ENCODE data around the gene PRRC2C. TPM values are rescaled to one million over a fixed set of nuclear protein-coding genes. Genes with fewer than 3 reads are reported as not detected.
A peak's percentile ranks its signal among the peaks of the same experiment; 100 is the strongest.

PRRC2C gene
- total and polyA plus RNA-seq, 2 experiments from 2014 or later, result 70.0 to 83.3 TPM

DNA sequence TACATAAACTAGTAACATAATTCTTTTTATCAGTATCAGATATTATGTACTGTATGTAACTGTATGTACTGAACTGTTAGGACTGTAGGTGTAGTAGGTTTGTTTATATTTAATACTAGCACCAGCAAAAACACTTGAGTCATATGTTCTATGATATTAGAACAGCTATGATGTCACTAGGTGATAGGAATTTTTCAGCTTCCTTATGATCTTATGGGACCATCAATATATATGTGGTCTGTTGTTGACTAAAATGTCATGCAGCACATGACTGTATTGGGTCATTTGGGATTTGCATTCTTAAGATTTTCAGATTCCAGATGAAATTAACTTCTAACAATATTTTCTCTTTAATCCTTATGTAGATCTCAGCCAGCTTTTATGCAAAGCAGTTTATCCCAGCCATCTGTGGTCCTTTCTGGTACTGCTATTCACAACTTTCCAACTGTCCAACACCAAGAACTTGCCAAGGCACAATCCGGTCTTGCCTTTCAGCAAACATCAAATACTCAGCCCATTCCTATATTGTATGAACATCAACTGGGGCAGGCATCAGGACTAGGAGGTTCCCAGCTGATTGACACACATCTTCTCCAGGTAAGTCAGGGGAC lies 98.4 kb downstream of the PRRC2C start:
- no peak for DNase-seq (ENCODE audit: low read depth in 1 of 2, low spot score in 1 of 2)
- Histone ChIP-seq H3K27me3 (no peaks in the 10 kb centered on the region), H3K4me1 (ENCODE audit: low read depth) (no peaks in the 10 kb centered on the region), H3K27ac (no peak overlapping the region), H3K36me3 (peaks cover 88% of the 10 kb centered on the region), H3K4me3 (no peak overlapping the region), H3K9me3 (ENCODE audit: low read depth) (no peaks in the 10 kb centered on the region)
- TF ChIP-seq, protein P1, sequence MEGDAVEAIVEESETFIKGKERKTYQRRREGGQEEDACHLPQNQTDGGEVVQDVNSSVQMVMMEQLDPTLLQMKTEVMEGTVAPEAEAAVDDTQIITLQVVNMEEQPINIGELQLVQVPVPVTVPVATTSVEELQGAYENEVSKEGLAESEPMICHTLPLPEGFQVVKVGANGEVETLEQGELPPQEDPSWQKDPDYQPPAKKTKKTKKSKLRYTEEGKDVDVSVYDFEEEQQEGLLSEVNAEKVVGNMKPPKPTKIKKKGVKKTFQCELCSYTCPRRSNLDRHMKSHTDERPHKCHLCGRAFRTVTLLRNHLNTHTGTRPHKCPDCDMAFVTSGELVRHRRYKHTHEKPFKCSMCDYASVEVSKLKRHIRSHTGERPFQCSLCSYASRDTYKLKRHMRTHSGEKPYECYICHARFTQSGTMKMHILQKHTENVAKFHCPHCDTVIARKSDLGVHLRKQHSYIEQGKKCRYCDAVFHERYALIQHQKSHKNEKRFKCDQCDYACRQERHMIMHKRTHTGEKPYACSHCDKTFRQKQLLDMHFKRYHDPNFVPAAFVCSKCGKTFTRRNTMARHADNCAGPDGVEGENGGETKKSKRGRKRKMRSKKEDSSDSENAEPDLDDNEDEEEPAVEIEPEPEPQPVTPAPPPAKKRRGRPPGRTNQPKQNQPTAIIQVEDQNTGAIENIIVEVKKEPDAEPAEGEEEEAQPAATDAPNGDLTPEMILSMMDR (IDR thresholded peaks at IDR 0.05; ENCODE audit: low read depth, low read length), result no peak

DNA sequence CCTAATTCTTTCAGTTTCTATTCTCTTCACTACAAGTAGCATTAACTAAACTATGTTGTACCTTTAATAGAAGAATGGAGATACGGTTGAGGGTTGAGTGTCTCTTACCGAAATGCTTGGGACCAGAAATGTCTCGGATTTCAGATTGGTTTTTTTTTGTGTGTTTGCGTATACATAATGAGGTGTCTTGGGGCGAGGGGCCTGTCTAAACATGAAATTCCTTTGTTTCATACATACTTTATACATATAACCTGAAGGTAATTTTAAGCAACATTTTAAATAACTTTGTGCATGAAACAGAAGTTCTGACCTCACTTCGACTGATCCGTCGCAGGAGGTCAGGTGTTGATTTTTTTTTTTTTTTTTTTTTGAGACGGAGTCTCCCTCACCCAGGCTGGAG lies 100.4 kb downstream of the PRRC2C start:
- H3K27ac ChIP-seq, result no peak overlapping the region
- H3K9me3 ChIP-seq (ENCODE audit: low read depth), result no peaks in the 10 kb centered on the region
- no peak for DNase-seq (ENCODE audit: low read depth in 1 of 2, low spot score in 1 of 2)
- no peak overlapping the region for H3K4me3 ChIP-seq
- no peaks in the 10 kb centered on the region for H3K4me1 ChIP-seq (ENCODE audit: low read depth)
- peaks cover 83% of the 10 kb centered on the region for H3K36me3 ChIP-seq
- no peaks in the 10 kb centered on the region for H3K27me3 ChIP-seq
- TF ChIP-seq, protein P1 (IDR thresholded peaks at IDR 0.05; ENCODE audit: low read depth, low read length), result no peak

DNA sequence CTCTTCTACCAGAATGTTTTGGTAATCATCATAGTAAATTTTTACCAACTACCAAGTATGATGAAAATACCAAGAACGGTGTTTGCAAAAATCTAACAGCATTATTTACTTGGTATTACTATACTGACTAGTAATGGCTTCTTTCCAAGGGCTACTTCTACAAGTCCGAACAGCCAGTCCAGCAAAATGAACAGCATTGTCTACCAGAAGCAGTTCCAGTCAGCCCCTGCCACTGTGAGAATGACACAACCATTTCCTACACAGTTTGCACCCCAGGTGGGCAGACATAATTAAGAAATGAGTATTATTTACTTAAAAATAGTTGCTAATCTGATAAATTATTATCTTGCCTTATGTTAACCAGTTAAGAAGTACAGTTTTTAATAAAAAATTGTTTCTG lies 102.9 kb downstream of the PRRC2C start:
- Histone ChIP-seq H3K4me1 (ENCODE audit: low read depth) (no peaks in the 10 kb centered on the region), H3K27me3 (no peaks in the 10 kb centered on the region), H3K4me3 (no peak overlapping the region), H3K36me3 (peaks cover 78% of the 10 kb centered on the region), H3K27ac (no peak overlapping the region), H3K9me3 (ENCODE audit: low read depth) (no peaks in the 10 kb centered on the region)
- TF ChIP-seq, protein P1 (IDR thresholded peaks at IDR 0.05; ENCODE audit: low read depth, low read length), result no peak
- no peak for DNase-seq (ENCODE audit: low read depth in 1 of 2, low spot score in 1 of 2)

DNA sequence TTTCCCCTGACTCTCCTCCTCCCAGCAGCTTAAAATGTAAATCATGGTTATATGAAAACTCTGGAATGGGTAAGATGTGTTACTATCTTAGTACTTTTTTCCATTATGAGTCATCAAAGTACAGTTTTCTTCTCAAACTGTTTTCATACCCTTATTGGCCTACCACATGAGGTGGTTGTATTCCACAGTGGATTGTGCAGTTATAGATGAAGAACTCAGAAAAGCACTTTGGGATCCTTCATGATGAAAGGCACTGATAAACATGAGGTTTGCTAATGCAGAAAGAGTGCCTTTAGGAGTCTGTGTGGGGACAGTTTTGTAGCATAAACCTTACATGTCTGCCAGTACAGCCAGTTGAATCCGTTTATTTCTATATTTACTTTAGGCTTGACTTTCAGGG lies 104.7 kb downstream of the PRRC2C start:
- peak in 1 of 2 donors; percentile 36 for DNase-seq (ENCODE audit: low read depth in 1 of 2, low spot score in 1 of 2)
- TF ChIP-seq, protein P1 (IDR thresholded peaks at IDR 0.05; ENCODE audit: low read depth, low read length), result no peak
- Histone ChIP-seq H3K27ac (no peak overlapping the region), H3K27me3 (no peaks in the 10 kb centered on the region), H3K36me3 (peaks cover 65% of the 10 kb centered on the region), H3K9me3 (ENCODE audit: low read depth) (no peaks in the 10 kb centered on the region), H3K4me1 (ENCODE audit: low read depth) (no peaks in the 10 kb centered on the region), H3K4me3 (no peak overlapping the region)

DNA sequence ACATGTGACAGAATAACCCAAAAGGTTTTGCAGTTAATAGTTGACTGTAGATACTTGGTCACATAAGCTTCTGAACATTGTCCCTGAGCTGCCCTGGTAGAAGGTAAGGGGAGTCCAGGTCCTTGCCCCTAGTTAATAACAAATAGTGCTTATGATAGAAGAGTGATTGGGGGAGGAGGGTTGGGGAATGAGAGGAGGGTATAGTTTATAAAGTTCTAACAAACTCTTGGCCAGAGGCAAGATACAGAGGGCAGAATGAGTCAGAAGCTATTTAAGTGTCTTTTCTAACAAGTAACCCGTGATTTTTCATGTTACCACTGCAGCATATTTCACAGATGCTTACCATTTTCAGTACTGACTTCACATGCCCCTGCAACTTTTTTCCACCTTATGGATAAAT lies 110.0 kb downstream of the PRRC2C start:
- no peak for DNase-seq (ENCODE audit: low read depth in 1 of 2, low spot score in 1 of 2)
- TF ChIP-seq, protein P1 (IDR thresholded peaks at IDR 0.05; ENCODE audit: low read depth, low read length), result no peak
- no peak overlapping the region for H3K4me3 ChIP-seq
- no peak overlapping the region for H3K27ac ChIP-seq
- no peaks in the 10 kb centered on the region for H3K9me3 ChIP-seq (ENCODE audit: low read depth)
- H3K36me3 ChIP-seq, result peaks cover 25% of the 10 kb centered on the region
- no peaks in the 10 kb centered on the region for H3K4me1 ChIP-seq (ENCODE audit: low read depth)
- no peaks in the 10 kb centered on the region for H3K27me3 ChIP-seq

All from cardiac muscle cell (in vitro differentiated cells and primary cell).